GM19467 (cell line): Measurements from ENCODE around the gene PDE5A.

Experiments used
- ATAC-seq: cut with Tn5 transposase; IDR thresholded peaks from one replicate; pipeline ENCODE4 v1.9.1; 2021; ENCODE audit warnings: mild to moderate bottlenecking, moderate library complexity; ENCODE audit not compliant: unreplicated experiment

Gene PDE5A

DNA sequence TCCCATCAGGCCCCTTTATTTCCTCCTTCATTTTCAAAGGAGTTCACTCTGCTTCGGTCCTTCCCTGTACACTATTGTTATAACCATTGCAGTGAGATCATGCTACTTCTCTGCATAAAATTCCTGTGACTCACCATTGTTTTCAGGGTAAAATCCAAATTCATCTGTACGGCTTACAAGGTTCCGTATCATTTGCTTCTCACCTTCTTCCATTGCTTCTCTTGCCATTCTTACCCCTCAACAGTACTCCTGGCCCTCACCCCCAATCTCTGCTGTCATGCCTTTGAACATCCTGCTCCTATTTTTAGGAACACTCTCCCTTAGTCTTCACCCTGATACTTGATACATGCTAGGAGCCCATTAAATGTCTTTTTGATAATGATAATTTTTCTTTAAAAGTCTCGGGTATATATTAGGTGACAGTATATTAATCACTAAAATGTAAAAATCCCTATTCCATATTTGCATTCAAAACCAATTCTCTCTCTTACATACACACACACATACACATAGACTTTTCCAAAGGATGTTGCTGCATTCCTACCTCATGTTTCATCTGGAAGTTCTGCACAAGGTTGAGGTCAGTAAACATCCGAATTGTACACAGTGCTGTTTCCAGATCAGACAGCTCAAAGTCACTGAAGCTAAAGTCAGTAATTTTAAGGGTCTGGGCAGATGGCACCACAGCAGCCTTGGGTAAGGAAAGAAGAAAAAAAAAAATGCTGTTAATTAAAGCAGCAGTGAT lies 103.4 kb downstream of the PDE5A start:
- no peak for ATAC-seq

DNA sequence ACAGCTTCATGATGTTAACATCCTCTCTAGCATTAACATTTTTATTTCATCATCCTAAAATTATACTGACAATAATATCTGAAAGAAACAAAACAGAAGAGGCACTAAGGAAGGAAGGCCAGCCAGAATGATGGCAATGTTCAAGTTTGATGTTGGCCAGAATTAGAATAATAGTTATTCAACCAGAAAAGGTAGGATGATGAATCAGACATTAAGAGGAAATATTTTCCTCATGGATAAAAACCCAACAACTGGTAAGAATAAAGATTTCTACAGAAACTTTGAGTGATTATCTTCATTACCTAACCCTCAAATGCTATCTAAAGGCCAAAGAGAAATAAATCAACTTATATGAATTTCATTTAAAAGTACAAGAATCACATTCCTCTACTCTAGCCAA lies 105.2 kb downstream of the PDE5A start:
- ATAC-seq, result no peak

DNA sequence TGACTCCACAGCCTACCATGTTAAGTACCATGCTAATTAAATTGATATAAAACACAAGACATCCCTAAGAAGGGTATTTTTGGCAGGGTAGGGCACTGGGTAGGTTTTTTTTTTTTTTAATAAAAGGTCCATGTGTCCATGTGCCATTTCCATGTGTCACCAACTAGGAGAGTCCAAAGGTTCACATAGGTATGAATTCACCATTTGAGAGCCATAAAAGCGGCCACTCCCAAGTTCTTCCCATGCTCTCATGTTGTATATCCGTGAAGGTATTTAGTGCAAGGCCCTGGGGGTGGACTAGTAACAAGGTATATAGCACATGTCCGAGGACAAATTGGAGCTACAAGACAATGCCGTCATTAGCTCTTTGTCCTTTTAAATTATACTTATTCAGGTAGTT lies 107.3 kb downstream of the PDE5A start:
- ATAC-seq, result no peak

DNA sequence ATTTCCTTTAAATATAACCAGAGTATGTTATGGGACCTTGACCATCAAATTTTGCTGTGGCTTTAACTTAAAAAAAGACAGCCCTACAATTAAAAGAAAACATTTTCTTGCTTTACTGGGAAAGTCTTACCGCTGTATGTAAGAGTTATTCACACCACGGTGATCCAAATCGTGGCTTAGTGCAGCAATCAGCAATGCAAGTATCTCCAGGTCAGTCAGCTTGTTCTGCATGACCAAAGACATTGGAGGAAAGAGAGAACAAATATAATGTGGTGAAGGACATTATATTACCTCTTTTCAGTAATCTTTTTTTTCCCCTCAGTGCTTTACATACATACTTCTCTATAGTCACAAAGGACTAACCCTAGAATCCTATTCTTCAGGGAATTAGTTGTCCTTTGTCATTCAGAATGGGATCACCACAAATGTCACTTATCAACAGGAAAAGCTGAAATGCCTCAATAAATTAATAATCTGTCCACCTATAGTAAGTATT lies 109.6 kb downstream of the PDE5A start:
- ATAC-seq, result no peak

DNA sequence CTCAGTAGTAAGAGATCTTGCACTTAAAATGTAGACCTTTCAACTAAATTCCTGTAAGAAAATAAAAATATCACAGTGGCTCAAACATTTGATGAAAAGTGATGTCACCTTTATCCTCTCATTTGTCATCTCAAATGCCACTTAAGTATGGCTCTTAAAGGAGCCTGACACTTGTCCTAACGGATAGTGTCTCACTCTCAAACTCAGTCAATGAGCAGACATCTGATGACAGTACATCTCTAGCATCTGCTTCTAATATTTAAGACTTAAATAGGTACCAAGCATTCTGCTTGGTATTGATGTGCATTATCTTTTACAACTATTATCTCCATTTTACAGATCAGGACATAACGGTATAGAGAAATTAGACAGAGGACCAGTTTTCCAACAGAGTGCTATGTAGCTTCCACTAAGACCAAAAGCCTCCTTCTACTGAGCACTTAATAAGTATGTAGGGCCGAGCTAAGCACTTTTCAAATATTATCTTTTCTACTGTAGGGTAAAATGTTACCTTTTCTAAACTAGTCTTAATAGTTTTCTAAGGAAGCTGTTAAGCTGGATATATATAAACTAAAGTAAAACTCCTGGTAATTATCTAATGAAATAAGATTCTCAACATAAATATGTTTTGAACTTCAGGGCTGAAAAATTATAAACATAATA lies 110.2 kb downstream of the PDE5A start:
- ATAC-seq, result no peak

DNA sequence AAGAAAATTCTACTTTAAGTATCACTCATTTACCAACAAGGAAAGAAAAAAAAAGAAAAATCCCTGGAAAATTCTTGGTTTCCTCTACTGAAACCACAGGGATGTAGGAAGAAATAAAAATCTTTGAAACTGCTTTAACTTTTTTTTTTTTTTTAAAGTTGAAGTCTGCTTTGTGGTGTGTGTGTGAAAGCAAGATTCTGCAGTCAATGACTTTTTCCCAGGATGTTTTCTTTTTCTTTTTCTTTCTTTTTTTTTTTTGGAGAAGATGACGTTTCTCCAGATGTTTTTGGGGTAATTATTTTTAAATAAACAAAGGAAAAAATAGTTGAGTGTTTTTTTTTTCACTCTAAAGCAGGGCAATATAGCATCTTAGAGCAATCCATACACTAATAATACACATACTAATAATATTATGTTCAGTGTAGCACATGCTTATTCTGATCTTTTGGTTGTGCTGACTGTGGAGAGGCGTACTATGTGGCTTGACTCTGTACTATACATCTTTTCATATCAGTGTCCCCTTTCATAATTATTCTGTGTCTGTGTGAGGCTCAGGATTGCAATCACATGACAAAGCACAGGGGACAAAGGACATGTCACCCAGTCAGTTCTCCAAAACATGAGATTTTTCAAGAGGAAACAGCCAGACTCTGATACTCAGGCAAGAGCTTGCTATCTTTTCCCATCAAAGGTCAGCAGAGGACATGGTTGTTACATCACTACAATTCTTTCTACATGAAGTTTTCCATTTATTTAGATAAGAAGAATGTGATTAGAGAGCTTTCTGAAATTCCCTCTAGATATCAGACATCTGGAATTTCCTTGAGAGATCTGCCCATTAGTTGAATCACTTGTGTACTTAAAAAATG lies 111.0 kb downstream of the PDE5A start:
- no peak for ATAC-seq

DNA sequence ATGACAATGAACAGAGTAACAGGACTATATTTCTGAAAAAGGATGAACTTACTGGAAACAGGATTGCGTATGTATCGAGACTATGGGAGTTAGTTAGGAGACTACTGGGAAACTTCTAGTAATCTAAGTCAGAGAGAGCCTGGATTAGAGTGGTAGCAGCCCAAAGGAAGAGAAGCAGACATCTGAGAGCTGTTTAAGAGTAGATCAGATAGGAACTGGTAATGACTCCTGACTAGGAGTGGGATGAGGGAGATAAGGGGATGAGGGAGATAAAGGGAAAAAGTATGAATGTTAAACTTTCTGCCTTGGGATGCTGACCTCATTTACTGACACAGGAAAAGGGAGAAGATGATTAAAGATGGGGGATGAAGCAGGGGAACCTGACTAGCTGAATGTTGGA lies 116.2 kb downstream of the PDE5A start:
- no peak for ATAC-seq

DNA sequence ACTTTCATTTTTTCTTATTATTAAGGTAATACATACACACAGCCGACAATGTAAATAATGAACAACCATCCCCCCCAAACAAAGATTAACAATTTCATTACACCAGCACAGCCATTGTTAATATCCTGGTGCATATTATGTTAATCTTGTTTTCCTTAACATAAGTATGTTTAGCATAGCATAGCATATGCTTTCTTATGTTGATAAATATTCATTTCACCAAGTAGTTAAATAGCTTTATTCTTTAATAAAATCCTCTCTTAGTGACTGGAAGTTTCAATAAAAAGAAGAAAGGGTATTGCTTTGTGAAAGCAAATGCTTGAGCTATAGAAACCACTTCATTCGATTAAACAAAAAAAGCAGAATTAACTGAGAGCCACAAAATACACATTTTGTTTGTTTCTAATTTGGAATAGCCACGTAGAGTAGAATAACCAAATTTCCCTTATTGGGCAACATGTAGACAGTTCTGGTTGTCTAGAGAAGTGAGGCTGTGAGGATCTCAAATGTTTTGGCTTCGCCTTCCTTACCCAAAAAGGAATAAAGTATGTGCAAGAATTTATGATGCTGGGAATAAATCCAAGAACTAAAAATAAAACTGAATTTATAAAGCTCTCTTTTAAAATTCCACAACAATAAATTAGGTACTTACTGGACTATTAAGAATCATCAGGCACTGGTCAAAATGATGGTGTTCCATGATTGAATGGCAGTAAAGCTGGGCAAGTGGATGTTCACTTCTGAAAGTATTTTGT lies 118.0 kb downstream of the PDE5A start:
- ATAC-seq, result no peak

DNA sequence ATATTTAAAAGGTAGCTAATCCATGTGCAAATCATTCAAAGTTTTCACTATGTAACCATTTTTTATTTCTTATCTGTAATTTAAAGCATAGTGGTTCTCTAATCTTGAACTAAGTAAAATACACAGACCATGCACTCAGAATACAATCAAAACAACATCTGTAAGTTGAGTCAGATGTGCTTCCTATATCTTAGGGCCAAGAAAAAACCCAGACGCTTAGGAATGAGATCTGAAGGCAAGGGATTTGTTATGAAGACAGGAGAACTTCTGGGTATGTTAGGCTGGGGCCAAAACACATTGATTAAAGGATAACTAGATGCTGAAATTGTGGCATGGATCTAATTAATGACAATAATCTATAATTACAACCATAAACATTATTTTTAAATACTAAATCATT lies 120.3 kb downstream of the PDE5A start:
- ATAC-seq, result no peak

DNA sequence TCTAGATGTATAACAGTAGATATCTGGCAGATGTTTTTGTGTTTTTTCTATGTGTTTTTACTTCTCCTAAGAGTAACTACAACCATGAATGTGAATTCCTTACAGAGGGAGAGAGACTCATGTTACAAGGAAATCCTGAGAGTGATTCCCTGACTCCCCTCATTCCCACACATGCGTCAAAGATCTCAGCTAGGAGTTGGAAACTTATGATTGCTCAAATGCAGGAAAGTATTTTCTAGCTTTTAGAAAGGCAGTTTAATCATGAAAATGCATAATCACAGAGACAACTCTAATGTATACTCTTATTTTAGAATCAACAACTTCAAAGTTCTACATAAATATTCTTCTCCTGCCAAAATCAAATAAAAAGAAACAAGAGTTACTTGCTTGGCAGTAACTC lies 121.8 kb downstream of the PDE5A start:
- no peak for ATAC-seq

DNA sequence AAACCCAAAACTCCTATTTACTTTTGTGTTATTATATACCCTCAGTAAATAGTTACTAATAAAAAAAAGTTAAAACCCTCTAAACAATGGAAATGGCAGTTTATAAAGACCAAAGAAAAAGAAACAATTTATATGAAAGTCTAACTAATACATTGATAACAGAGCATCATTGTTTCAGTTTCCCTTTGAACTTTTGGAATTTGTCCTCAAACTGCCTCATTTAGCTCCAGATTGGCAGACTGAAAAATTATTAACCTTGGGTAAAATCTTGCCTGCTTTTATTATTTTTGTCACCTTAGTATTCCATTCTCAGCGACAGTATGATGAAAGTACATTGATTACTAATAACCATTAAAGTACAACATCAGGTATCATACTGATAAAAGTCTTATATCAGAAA lies 124.0 kb downstream of the PDE5A start:
- no peak for ATAC-seq

DNA sequence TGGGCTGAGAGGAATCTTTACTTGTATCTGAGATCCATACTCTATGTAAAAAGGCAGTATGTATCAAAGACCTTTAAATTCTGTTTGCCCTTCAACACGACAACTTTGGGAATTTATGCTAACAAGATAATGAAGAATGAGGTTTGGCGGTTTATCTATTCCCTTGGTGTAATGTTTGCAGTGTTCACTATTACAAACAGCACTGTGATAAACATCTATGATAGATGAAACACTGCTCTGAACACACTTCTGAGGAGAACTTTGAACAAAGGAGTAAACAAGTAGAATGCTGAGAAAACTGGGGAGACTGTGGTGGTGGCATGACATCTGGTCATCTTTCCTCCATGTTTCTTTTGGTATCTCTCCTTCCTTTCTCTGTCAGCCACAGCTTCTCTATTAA lies 126.9 kb downstream of the PDE5A start:
- no peak for ATAC-seq

DNA sequence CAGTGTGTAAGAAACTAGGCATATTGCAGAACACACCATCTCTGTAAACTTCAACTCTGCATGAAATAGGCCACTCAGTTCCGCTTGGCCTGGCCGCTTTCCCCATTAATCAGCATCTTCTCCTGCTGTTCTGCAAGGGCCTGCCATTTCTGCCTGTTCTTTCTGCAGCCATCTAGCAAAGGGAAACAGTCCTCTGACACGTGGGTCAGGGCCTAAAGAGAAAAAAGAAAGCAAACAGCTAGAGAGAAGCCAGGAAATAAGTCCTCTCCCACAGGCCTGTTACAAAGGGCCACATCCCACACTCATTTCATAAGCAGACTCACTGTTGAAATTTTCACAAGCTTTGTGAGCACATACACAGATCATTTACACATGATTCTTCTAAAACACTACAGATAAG lies 130.1 kb downstream of the PDE5A start:
- ATAC-seq, result no peak

DNA sequence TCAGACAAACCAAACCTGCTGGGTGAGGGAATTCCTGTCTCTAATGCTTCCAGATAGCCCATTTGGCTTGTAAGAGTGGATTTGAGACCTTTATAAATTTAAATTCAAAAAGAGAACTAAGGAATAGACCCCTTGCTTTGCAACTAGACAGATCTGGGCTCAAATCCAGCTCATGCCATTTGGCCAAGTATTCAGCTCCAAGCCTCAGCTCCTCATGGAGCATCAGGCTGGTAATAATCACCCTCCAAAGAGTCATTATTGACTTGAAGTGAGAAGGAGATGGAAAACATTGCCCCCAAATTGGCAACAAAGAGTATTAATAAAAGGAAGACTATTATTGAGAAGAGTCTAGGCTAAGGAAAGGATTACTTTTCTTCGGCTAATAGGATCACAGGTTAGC lies 134.7 kb downstream of the PDE5A start:
- no peak for ATAC-seq

DNA sequence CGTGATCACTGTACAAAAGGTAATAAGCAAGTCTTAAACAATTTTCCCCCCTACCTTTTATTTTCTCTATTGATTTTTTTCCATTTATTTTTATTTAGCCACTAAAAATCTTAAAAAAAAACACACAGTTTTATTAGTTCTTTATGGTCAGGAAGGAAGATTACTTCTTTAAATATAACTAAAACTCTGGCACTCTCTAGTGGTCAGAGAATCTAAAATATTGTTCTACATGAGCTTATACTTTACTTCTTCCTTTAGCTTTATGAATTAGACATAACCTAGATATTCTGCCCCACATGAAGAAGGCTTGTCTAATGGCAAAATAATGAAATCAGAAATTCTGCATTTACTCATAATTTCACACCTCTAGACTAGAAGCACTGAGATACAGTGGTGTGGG lies 135.2 kb downstream of the PDE5A start:
- ATAC-seq, result no peak

DNA sequence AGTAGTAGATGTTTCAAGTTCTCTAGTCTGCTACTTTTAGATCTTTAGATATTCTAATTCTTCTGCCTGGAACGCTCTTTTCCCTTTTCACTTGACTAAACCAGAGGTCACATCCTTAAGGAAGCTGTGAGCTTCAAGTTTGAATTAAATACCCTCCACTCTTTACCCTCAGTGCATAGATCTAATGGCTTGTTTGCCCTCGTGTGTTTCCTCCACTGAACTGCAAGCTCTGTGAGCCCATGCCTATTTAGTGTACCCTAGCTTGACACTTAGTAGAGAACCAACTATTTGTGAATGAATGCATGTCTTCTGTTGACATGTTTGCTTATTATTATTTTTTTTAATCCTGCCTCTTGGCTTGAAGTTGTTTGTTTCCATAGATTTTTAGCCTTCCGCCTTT lies 138.3 kb downstream of the PDE5A start:
- no peak for ATAC-seq

DNA sequence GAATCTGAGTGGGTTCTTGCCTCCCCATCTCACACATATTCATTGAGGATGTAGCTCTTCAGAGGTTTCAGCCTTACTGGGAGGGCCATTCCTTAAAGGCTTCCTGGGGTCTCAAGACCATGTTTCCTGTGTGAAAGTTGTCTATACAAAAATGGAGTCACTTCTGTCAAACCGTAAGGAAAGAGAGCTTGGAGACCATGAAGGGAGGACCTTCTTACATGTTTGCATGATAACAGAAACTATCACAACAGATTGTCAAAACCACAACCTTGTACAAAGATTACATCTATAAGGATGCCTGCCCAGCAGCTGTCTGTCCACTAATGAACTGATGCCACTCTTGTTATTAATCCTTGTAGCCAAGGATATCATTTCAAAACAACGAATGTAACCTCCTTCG lies 139.3 kb downstream of the PDE5A start:
- no peak for ATAC-seq

DNA sequence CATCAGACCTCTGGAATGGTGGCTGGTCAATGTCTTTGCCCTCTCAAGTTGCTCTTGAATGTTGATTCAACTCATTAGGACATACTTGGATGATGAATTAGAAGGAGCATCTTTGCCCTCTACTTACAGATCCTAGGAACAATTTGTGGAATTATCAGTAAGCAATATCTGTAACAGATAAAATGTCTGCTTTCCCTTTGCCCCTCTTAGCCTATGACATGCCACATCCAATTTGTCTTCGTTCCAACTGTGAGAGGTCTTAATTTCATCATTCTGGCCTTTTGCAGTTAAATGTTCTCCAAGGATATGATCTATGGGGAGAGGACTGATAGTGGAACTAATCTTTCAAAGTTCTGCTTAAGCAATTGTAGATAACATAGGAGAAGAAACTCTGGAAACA lies 148.3 kb downstream of the PDE5A start:
- no peak for ATAC-seq

DNA sequence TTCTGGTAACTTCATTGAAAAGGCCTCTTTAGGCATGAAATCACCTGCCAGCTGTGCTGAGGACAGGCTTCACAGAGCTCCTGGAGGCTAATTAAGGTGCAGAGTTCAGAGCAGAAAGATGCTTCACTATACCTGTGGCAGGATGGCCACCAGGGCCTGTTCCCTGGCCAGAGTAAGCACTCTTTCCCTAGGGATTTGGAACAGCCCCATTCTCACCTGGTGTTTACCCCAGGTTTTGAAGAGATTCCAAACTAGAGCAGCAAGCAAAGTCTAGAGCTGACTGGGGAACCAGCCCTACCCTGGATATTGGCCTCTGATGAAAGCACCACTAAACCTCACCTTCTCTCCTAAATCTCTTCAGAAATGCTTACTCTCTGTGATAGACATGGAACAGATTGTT lies 148.8 kb downstream of the PDE5A start:
- ATAC-seq, result no peak

DNA sequence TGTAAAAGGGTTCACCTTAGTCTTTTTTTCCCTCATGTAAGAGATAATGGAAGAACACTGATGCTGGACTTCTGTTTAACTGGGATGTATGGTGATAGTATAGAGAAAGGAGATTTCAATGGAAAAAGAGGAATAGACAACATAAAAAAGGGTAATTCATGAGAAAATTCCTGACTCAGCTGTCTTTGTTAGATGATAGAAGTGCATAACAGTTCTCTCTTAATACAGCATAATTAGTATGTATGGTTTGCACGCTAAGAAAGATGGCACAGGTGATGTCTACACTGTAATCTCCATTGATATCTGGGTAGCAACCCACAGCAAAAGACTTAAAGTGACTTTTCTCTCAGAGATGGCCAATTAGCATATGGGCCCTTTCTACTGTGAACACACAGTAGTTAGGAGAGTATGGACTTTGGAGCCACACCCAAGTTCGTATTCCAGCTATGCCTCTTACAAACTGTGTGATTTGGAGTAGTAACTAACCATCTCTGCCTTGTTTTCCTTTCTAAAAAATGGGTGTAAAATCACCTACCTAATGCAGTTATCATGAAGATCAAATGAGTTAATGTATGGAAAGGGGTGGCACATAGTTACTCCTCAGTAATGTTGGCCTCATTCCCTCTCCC lies 149.3 kb downstream of the PDE5A start:
- no peak for ATAC-seq
